ENCODE data around the gene SLC39A7.

SLC39A7 gene

GRCh38 chr6:33203443-33204164 is 2.9 kb downstream of the SLC39A7 start:
- Histone ChIP-seq H3K4me1 (ENCODE audit: insufficient read depth, low read length, severe bottlenecking) (peaks cover 49% of the 10 kb centered on the region), H3K9me3 (ENCODE audit: low read length) (no peaks in the 10 kb centered on the region), H2AFZ (ENCODE audit: low read length) (no peak overlapping the region), H3K4me2 (ENCODE audit: low read length) (peak overlapping the region; percentile 86; the same call in 1 of the 2 replicates), H3F3A (ENCODE audit: insufficient read depth, low read length) (0 out of 2 replicates have a peak, but pooled peaks cover 4% of the 10 kb centered on the region), H3K27ac (ENCODE audit: low read depth, low read length, poor library complexity, severe bottlenecking) (no peak overlapping the region), H3K4me3 (ENCODE audit: low read depth, low read length, poor library complexity, severe bottlenecking) (peak overlapping the region; percentile 90), H4K20me1 (ENCODE audit: insufficient read depth, low read length) (no peaks in the 10 kb centered on the region), H3K36me3 (ENCODE audit: insufficient read depth, low read length) (peaks cover 24% of the 10 kb centered on the region; the same call in 1 of the 2 replicates), H3K9me2 (ENCODE audit: low read depth, low read length) (no peaks in the 10 kb centered on the region), H3K79me2 (ENCODE audit: insufficient read depth, low read length) (no peaks in the 10 kb centered on the region), H3K9ac (ENCODE audit: low read length) (no peak overlapping the region), H3K27me3 (ENCODE audit: insufficient read depth, low read length) (no peaks in the 10 kb centered on the region)
- TF ChIP-seq EZH2 (IDR thresholded peaks at IDR 0.05; ENCODE audit: borderline replicate concordance, low read length): no peak
- TF ChIP-seq CTCF (IDR thresholded peaks at IDR 0.05; ENCODE audit: low read length): no peak

- Histone ChIP-seq H3K4me2 (ENCODE audit: low read length) (peak overlapping the region; percentile 86), H3K27me3 (ENCODE audit: insufficient read depth, low read length) (no peaks in the 10 kb centered on the region), H3K36me3 (ENCODE audit: insufficient read depth, low read length) (peaks cover 24% of the 10 kb centered on the region; the same call in 1 of the 2 replicates), H3K79me2 (ENCODE audit: insufficient read depth, low read length) (no peaks in the 10 kb centered on the region), H2AFZ (ENCODE audit: low read length) (no peak overlapping the region), H3K9ac (ENCODE audit: low read length) (no peak overlapping the region), H3F3A (ENCODE audit: insufficient read depth, low read length) (0 out of 2 replicates have a peak, but pooled peaks cover 4% of the 10 kb centered on the region), H3K9me3 (ENCODE audit: low read length) (no peaks in the 10 kb centered on the region), H3K9me2 (ENCODE audit: low read depth, low read length) (no peaks in the 10 kb centered on the region), H4K20me1 (ENCODE audit: insufficient read depth, low read length) (no peaks in the 10 kb centered on the region), H3K4me1 (ENCODE audit: insufficient read depth, low read length, severe bottlenecking) (peaks cover 50% of the 10 kb centered on the region), H3K27ac (ENCODE audit: low read depth, low read length, poor library complexity, severe bottlenecking) (no peak overlapping the region), H3K4me3 (ENCODE audit: low read depth, low read length, poor library complexity, severe bottlenecking) (peak overlapping the region; percentile 90)
- TF ChIP-seq CTCF (IDR thresholded peaks at IDR 0.05; ENCODE audit: low read length) (no peak), EZH2 (IDR thresholded peaks at IDR 0.05; ENCODE audit: borderline replicate concordance, low read length) (no peak)
Measured at GRCh38 chr6:33204165-33204414, 3.4 kb downstream of the SLC39A7 start.

- H3K9me2 ChIP-seq (ENCODE audit: low read depth, low read length): no peaks in the 10 kb centered on the region
- H3K9me3 ChIP-seq (ENCODE audit: low read length): no peaks in the 10 kb centered on the region
- no peak within 1 kb of the TSS for H3K27ac ChIP-seq (ENCODE audit: low read depth, low read length, poor library complexity, severe bottlenecking)
- peak within 1 kb of the TSS; percentile 86 for H3K4me2 ChIP-seq (ENCODE audit: low read length)
- H3K27me3 ChIP-seq (ENCODE audit: insufficient read depth, low read length): no peaks in the 10 kb centered on the region
- H3K9ac ChIP-seq (ENCODE audit: low read length): peak within 1 kb of the TSS; percentile 86
- peaks cover 47% of the 10 kb centered on the region for H3K4me1 ChIP-seq (ENCODE audit: insufficient read depth, low read length, severe bottlenecking)
- peaks cover 25% of the 10 kb centered on the region; the same call in 1 of the 2 replicates for H3K36me3 ChIP-seq (ENCODE audit: insufficient read depth, low read length)
- peak within 1 kb of the TSS; percentile 90 for H3K4me3 ChIP-seq (ENCODE audit: low read depth, low read length, poor library complexity, severe bottlenecking)
- H3K79me2 ChIP-seq (ENCODE audit: insufficient read depth, low read length): no peaks in the 10 kb centered on the region
- H3F3A ChIP-seq (ENCODE audit: insufficient read depth, low read length): 0 out of 2 replicates have a peak, but pooled peaks cover 4% of the 10 kb centered on the region
- TF ChIP-seq EZH2 (IDR thresholded peaks at IDR 0.05; ENCODE audit: borderline replicate concordance, low read length) (no peak), CTCF (IDR thresholded peaks at IDR 0.05; ENCODE audit: low read length) (no peak)
- H2AFZ ChIP-seq (ENCODE audit: low read length): no peak within 1 kb of the TSS
- H4K20me1 ChIP-seq (ENCODE audit: insufficient read depth, low read length): no peaks in the 10 kb centered on the region
Measured at GRCh38 chr6:33204415-33205190, 3.9 kb downstream of the SLC39A7 start, which contains the start of gene HSD17B8. Gene HSD17B8 (plus strand): TSS chr6:33204655. CDS start chr6:33204669, 14 bp downstream.
